Tibial artery (tissue), 4 donors: ENCODE data around the gene SRGN.

Experiments
- DNase-seq, 2 donors: peaks; one replicate each; pipeline ENCODE4 v3.0.0-alpha.2; 2019
- H3K27ac ChIP-seq, 2 donors: fragments of 200-600 bp; sonication (generic) in 1 of 2; 1 replicate in 1 of 2; 2 replicates in 1 of 2; pipeline ENCODE4 v1.5.1; 2018 to 2019; ENCODE audit warnings: mild to moderate bottlenecking in 1 of 2
- H3K27me3 ChIP-seq, 2 donors: fragments of 200-600 bp; sonication (generic) in 1 of 2; one replicate each; pipeline versions ENCODE4 v1.5.1 to v1.6.0; 2016 to 2019
- H3K36me3 ChIP-seq, 3 donors: fragments of 200-600 bp; sonication (generic) in 2 of 3; one replicate each; pipeline ENCODE4 v1.5.1; 2016 to 2019; ENCODE audit warnings: mild to moderate bottlenecking in 2 of 3
- H3K4me1 ChIP-seq, 4 donors: fragments of 200-600 bp; sonication (generic) in 2 of 4; 1 replicate in 3 of 4; 2 replicates in 1 of 4; pipeline ENCODE4 v1.5.1; 2016 to 2019
- H3K4me3 ChIP-seq, 2 donors: fragments of 200-600 bp; sonication (generic) in 1 of 2; 1 replicate in 1 of 2; 2 replicates in 1 of 2; pipeline ENCODE4 v1.5.1; 2018 to 2019; ENCODE audit warnings: mild to moderate bottlenecking in 2 of 2
- H3K9me3 ChIP-seq, 3 donors: fragments of 200-600 bp; sonication (generic) in 1 of 3; one replicate each; pipeline ENCODE4 v1.5.1; 2016 to 2019
- intact Hi-C: fragments of 100-400 bp; cut with DNase I; formaldehyde crosslinking; loops from one replicate; pipeline ENCODE4 v1.15.0; 2023; ENCODE audit warnings: low total_unique reads
- TF ChIP-seq, protein P1 (sequence below), 2 experiments: fragments of 200-600 bp in 1 of 2; fragments of 450-650 bp in 1 of 2; IDR thresholded peaks; one replicate each; pipeline ENCODE4 v1.5.1; 2017 to 2019; ENCODE audit warnings: antibody characterized with exemption in 2 of 2, mild to moderate bottlenecking in 1 of 2, moderate library complexity in 1 of 2

SRGN gene

DNA sequence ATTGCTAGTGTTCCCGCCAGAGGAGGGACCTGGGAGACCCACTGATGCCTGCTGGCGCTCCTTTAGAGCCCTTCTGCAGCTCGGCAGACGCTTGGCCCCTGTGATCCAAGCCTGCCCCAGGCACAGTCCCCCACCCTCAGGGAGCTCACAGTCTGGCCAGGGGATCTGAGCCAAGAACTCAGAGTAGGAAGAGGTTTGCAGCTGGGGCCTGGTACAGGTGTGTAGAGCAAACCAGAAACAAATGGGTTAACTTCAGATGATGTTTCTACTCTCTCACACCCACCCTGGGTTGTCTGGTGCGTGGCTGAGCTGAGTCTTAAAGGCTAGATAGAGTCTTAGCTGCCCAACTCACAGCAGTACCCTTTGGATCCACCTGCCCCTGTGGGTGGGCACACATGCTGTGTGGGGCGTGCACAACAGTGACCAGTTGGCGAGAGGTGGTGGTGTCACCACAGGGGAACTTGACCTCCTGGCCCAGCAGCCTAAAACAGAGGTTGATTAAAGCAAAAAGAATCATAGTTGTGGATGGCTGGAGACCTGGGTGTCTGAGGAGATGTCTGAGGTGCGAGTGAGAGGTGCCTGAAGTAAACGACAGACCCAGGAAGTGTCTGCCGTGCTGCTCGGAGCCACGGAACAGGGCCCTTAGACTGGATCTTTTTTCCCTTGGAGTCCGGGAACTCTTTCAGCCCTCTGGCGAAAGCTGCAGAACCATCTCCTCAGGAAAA, 31.2 kb upstream of the SRGN start:
- no peak for DNase-seq
- Histone ChIP-seq H3K27ac (peak overlapping the region; percentile 15 to 29), H3K36me3 (no peaks in the 10 kb centered on the region), H3K4me3 (no peak overlapping the region), H3K4me1 (peaks cover 0 to 13% (median 8%) of the 10 kb centered on the region in 4 donors), H3K27me3 (peaks cover 0 to 5% of the 10 kb centered on the region in 2 donors), H3K9me3 (no peaks in the 10 kb centered on the region)
- intact Hi-C loops: no loop called here
- TF ChIP-seq, protein P1, sequence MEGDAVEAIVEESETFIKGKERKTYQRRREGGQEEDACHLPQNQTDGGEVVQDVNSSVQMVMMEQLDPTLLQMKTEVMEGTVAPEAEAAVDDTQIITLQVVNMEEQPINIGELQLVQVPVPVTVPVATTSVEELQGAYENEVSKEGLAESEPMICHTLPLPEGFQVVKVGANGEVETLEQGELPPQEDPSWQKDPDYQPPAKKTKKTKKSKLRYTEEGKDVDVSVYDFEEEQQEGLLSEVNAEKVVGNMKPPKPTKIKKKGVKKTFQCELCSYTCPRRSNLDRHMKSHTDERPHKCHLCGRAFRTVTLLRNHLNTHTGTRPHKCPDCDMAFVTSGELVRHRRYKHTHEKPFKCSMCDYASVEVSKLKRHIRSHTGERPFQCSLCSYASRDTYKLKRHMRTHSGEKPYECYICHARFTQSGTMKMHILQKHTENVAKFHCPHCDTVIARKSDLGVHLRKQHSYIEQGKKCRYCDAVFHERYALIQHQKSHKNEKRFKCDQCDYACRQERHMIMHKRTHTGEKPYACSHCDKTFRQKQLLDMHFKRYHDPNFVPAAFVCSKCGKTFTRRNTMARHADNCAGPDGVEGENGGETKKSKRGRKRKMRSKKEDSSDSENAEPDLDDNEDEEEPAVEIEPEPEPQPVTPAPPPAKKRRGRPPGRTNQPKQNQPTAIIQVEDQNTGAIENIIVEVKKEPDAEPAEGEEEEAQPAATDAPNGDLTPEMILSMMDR (IDR thresholded peaks at IDR 0.05): no peak

DNA sequence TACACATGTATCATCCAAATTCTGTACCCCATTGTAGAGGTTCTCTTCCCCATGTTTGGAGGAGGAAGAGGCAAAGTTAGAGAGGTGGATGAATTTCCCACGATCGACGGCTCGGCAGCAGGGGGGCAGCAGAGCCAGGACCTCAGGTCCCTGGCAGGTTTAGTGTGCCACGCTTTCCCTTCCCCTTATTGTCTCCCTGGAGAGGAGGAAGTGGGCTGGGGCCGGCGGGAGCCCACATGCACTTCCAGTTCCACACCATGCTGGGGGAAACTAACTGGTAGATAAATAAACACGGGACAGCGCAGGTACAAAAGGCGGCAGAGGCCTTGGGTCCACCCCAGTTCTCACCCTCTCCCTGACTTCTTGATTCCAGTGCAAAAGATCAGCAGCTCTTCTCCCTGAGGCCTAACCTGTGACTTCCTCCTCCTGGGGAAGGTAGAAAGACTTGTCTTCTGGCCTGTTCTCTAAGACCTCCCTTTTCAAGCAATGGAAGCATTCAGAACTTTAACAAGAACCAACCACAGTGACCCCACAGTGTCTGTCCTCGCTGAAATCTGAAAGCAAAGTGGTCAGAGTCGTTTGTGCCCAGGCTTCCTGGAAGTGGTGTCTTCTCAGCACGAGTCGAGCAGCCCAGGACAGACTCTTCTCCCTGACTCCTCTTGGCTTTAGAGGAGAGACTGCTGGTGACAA, 30.5 kb upstream of the SRGN start:
- peaks cover 0 to 5% of the 10 kb centered on the region in 2 donors for H3K27me3 ChIP-seq
- peak; percentile 57 to 72 for DNase-seq
- H3K4me3 ChIP-seq: no peak overlapping the region
- intact Hi-C loops: no loop called here
- H3K27ac ChIP-seq: peak overlapping the region; percentile 29 to 30
- TF ChIP-seq, protein P1 (IDR thresholded peaks at IDR 0.05): no peak
- H3K36me3 ChIP-seq: no peaks in the 10 kb centered on the region
- no peaks in the 10 kb centered on the region for H3K9me3 ChIP-seq
- peaks cover 0 to 20% (median 15%) of the 10 kb centered on the region in 4 donors for H3K4me1 ChIP-seq

DNA sequence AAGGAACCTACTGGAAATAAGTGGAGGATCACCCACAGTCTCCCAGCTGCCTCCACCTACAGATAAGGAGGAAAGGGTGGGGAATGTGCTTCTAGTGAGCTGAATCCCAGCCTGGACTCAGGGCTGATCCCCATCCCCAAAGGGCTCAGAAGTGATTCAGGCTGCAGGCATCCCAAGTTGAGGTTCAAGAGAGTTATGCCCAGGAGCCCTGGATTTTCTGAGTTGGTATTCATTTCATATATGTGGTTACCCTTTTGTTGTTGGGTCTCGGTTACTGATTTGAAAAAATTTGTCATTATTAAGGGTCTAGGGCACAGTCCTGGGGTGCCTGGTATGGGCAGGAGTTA, 30.0 kb upstream of the SRGN start:
- intact Hi-C loops: no loop called here

DNA sequence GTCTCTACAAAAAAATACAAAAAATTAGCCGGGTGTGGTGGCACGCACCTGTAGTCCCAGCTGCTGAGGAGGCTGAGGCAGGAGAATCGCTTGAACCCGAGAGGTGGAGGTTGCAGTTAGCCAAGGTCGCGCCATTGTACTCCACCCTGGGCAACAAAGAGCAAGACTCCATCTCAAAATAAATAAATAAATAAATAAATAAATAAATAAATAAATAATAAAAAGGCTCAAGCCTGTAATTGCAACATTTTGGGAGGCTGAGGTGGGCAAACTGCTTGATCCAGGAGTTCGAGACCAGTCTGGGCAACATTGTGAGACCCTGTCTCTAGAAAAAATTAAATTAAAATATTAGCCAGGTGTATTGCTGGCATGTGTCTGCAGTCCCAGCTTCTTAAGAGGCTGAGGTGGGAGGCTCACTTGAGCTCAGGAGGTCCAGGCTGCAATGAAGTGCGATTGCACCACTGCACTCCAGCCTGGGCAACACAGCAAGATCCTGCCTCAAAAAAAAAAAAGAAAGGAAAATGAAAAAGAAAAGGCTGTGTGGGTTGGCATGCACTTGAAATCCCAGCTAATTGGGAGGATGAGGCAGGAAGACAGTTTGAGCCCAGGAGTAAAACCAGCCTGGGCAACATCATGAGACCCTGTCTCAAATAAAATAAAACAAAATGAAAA, 27.6 kb upstream of the SRGN start:
- peaks cover 0 to 31% (median 20%) of the 10 kb centered on the region in 4 donors for H3K4me1 ChIP-seq
- intact Hi-C loops: no loop called here
- H3K27ac ChIP-seq: peak overlapping the region in 1 of 2 donors; percentile 79

More for the DNA sequence above, 30.0 kb upstream of the SRGN start:
- Histone ChIP-seq H3K27me3 (peaks cover 0 to 3% of the 10 kb centered on the region in 2 donors), H3K4me1 (peaks cover 0 to 24% (median 17%) of the 10 kb centered on the region in 4 donors), H3K27ac (peak overlapping the region in 1 of 2 donors; percentile 30), H3K9me3 (no peaks in the 10 kb centered on the region), H3K4me3 (no peak overlapping the region), H3K36me3 (no peaks in the 10 kb centered on the region)
- DNase-seq: no peak
- TF ChIP-seq, protein P1 (IDR thresholded peaks at IDR 0.05): no peak

More for the DNA sequence above, 27.6 kb upstream of the SRGN start:
- DNase-seq: no peak
- TF ChIP-seq, protein P1 (IDR thresholded peaks at IDR 0.05): no peak
- H3K27me3 ChIP-seq: no peaks in the 10 kb centered on the region
- no peaks in the 10 kb centered on the region for H3K9me3 ChIP-seq
- H3K4me3 ChIP-seq: no peak overlapping the region
- H3K36me3 ChIP-seq: no peaks in the 10 kb centered on the region
